WTC11 (cell line): Measurements from ENCODE around the gene ITPKA. TPM values are rescaled to one million over a fixed set of nuclear protein-coding genes. Genes with fewer than 3 reads are reported as not detected.

ENCODE experiments used
- ATAC-seq: fragments of 200-7000 bp; cut with Tn5 transposase; 2 replicates; pipeline ENCODE4 v1.10.0; 2021; ENCODE audit warnings: mild to moderate bottlenecking, moderate library complexity
- CTCF ChIA-PET: fragments of 300-600 bp; sonication (Branson Sonifier 250); formaldehyde crosslinking; loops from one replicate; lab custom pipeline; 2021; ENCODE audit warnings: antibody characterized with exemption; lab: Charles Lee
- POLR2A ChIA-PET: fragments of 350-600 bp; sonication (Branson Sonifier 250); formaldehyde crosslinking; loops from one replicate; lab custom pipeline; 2021; ENCODE audit warnings: antibody characterized with exemption; lab: Charles Lee
- DNase-seq: peaks from one replicate; pipeline ENCODE4 v3.0.0; 2021; ENCODE audit warnings: low spot score
- H3K27ac Mint-ChIP-seq: 2 replicates; pipeline ENCODE4 v1.8.0; 2021; ENCODE audit warnings: mixed read lengths
- H3K27me3 Mint-ChIP-seq: 2 replicates; pipeline ENCODE4 v1.8.0; 2021; ENCODE audit warnings: low read depth, mild to moderate bottlenecking, moderate library complexity, mixed read lengths
- H3K36me3 Mint-ChIP-seq: 2 replicates; pipeline ENCODE4 v1.8.0; 2021; ENCODE audit warnings: mixed read lengths
- H3K4me1 Mint-ChIP-seq: 2 replicates; pipeline ENCODE4 v1.8.0; 2022; ENCODE audit warnings: mixed read lengths
- H3K4me3 Mint-ChIP-seq: 2 replicates; pipeline ENCODE4 v1.8.0; 2021; ENCODE audit warnings: mild to moderate bottlenecking, moderate library complexity, mixed read lengths
- H3K9me3 Mint-ChIP-seq: 2 replicates; pipeline ENCODE4 v1.8.0; 2021; ENCODE audit warnings: mixed read lengths
- AR ChIP-seq: fragments of 250-450 bp; sonication (Bioruptor Pico); IDR thresholded peaks from 2 replicates; pipeline ENCODE4 v1.9.0; 2021; ENCODE audit warnings: mild to moderate bottlenecking
- ATF1 ChIP-seq: sonication (generic); formaldehyde crosslinking; IDR thresholded peaks from 2 replicates; pipeline ENCODE4 v1.8.1; 2023; ENCODE audit warnings: mild to moderate bottlenecking, moderate library complexity, missing genetic modification reagents
- ATF6 ChIP-seq: sonication (generic); formaldehyde crosslinking; IDR thresholded peaks from 2 replicates; pipeline ENCODE4 v1.8.1; 2023; ENCODE audit warnings: mild to moderate bottlenecking, missing genetic modification reagents
- CREB1 ChIP-seq: sonication (generic); formaldehyde crosslinking; IDR thresholded peaks from 2 replicates; pipeline ENCODE4 v1.8.0; 2023; ENCODE audit warnings: mild to moderate bottlenecking, missing genetic modification reagents
- ELF4 ChIP-seq: sonication (generic); formaldehyde crosslinking; IDR thresholded peaks from 2 replicates; pipeline ENCODE4 v1.8.1; 2022; ENCODE audit warnings: low read depth, mild to moderate bottlenecking, moderate library complexity, missing genetic modification reagents
- IRF2 ChIP-seq: sonication (generic); formaldehyde crosslinking; IDR thresholded peaks from 2 replicates; pipeline ENCODE4 v1.8.0; 2022; ENCODE audit warnings: low read depth, missing genetic modification reagents, borderline replicate concordance
- JAZF1 ChIP-seq: fragments of 250-450 bp; sonication (Bioruptor Pico); IDR thresholded peaks from 2 replicates; pipeline ENCODE4 v1.9.0; 2021; ENCODE audit warnings: moderate library complexity, mild to moderate bottlenecking, inconsistent platforms
- MAX ChIP-seq: sonication (generic); formaldehyde crosslinking; IDR thresholded peaks from 2 replicates; pipeline ENCODE4 v1.8.0; 2022; ENCODE audit warnings: mild to moderate bottlenecking, missing genetic modification reagents
- PRDM15 ChIP-seq: sonication (generic); formaldehyde crosslinking; IDR thresholded peaks from 2 replicates; pipeline ENCODE4 v1.8.0; 2022; ENCODE audit warnings: missing genetic modification reagents
- SMAD3 ChIP-seq: sonication (generic); formaldehyde crosslinking; IDR thresholded peaks from 2 replicates; pipeline ENCODE4 v1.8.0; 2022; ENCODE audit warnings: missing genetic modification reagents, mild to moderate bottlenecking, borderline replicate concordance
- TP53 ChIP-seq: sonication (generic); formaldehyde crosslinking; IDR thresholded peaks from 2 replicates; pipeline ENCODE4 v1.8.1; 2023; ENCODE audit warnings: mild to moderate bottlenecking, missing genetic modification reagents
- ZNF532 ChIP-seq: fragments of 250-450 bp; sonication (Bioruptor Pico); IDR thresholded peaks from 2 replicates; pipeline ENCODE4 v1.9.0; 2021; ENCODE audit warnings: mild to moderate bottlenecking, borderline replicate concordance
- ZNF671 ChIP-seq: fragments of 250-450 bp; sonication (Bioruptor Pico); IDR thresholded peaks from 2 replicates; pipeline ENCODE4 v1.8.0; 2021; ENCODE audit warnings: mild to moderate bottlenecking
- total RNA-seq: library from RNA; stranded (reverse); gene quantifications from 3 replicates; pipeline ENCODE4 v1.2.3, GENCODE V29; 2021

The ITPKA gene
- total RNA-seq, 1 experiment from 2014 or later: 1.2 TPM

- ChIA-PET CTCF (interaction anchor here (1.2 to 1.8 kb wide), 5 partner anchors 18 to 392 kb away, joined by 3 to 8 read pairs (median 4); no protein-coding TSS in a partner anchor), POLR2A (interaction anchor here (0.6 kb wide), 1 partner anchor 268 kb away, joined by 4 read pairs; no protein-coding TSS in a partner anchor)
- peak; percentile 16 for ATAC-seq
These were observed 19.3 kb downstream of the ITPKA start for GRCh38 chr15:41512940-41513505.

More at GRCh38 chr15:41512940-41513505, 19.3 kb downstream of the ITPKA start:
- peaks cover 19% of the 10 kb centered on the region for H3K36me3 Mint-ChIP-seq
- no peaks in the 10 kb centered on the region for H3K9me3 Mint-ChIP-seq
- no peak overlapping the region for H3K27ac Mint-ChIP-seq
- H3K27me3 Mint-ChIP-seq: peaks cover 68% of the 10 kb centered on the region
- H3K4me3 Mint-ChIP-seq: peak overlapping the region; percentile 82
- DNase-seq: peak; percentile 55
- TF ChIP-seq ATF1 (CRISPR knock-in tag) (no peak), PRDM15 (CRISPR knock-in tag) (no peak), CREB1 (CRISPR knock-in tag) (no peak), SMAD3 (CRISPR knock-in tag) (no peak), ZNF532 (CRISPR knock-in tag) (no peak), ELF4 (CRISPR knock-in tag) (no peak), TP53 (CRISPR knock-in tag) (no peak), ZNF671 (no peak), IRF2 (no peak), JAZF1 (no peak), AR (no peak), ATF6 (CRISPR knock-in tag) (0 out of 2 replicates have a peak, but pooled peaks have one; percentile 8), MAX (CRISPR knock-in tag) (0 out of 2 replicates have a peak, but pooled peaks have one; percentile 4)
- H3K4me1 Mint-ChIP-seq: peaks cover 18% of the 10 kb centered on the region
